Uterus (tissue), 2 donors: ENCODE measurements around the gene UST.

Experiments
- CTCF ChIP-seq, 4 experiments: fragments of 200-600 bp in 2 of 4; fragments of 450-650 bp in 2 of 4; sonication (generic) in 2 of 4; IDR thresholded peaks; one replicate each; pipeline ENCODE4 v1.5.1; 2016 to 2019; ENCODE audit warnings: antibody characterized with exemption in 4 of 4, mild to moderate bottlenecking in 2 of 4, moderate library complexity in 1 of 4
- POLR2A ChIP-seq, 2 donors: fragments of 450-650 bp; IDR thresholded peaks; one replicate each; pipeline ENCODE4 v1.6.1; 2016; ENCODE audit warnings: antibody characterized with exemption in 2 of 2, mild to moderate bottlenecking in 1 of 2, moderate library complexity in 1 of 2

DNA sequence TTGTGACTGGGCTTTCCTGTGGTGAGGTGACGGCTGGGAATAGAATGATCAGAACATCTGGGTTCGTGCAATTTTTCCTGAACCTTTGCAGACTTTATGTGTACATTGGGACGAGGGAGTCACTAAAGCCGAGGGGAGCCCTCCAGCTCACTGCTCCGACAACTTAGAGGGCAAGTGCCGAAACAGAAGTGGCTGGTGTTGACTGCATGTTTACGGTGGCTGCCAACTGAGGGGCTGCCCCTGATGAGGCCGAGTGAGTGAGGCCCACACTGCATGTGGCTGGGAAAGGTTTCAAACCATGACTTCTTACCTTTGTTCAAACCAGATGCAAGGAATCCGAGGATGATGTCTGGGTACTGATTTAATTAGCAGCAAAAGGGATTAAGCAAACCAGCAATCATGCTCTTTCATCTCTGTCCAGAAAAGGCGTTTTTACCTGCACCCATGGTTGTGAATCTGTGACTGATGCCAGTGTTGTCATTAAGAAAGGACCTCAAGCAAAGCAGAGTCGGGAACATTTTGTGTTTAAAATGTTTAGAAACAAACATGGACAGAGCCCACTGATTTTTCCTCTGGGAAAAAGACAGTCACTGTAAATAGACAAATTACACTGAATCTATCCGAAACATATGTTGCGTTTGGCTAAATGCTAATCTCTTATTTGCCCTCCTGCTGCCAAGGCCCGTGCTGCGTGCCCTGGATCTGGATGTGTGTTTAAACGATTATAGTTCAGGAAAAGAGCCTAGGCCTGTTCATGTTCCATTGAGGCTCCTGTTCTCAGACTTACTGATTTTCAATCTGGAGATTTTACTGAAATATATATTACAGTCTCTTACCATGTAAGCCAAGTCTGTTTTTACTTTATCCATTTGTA, 105.1 kb downstream of the UST start:
- TF ChIP-seq CTCF (IDR thresholded peaks at IDR 0.05) (no peak), POLR2A (IDR thresholded peaks at IDR 0.05) (no peak)
